Activated CD8-positive, alpha-beta memory T cell treated with anti-CD3 and anti-CD28 coated beads for 1 hour (primary cell): ENCODE results near the gene PSMD3.

Experiments
- DNase-seq, 2 donors: peaks; one replicate each; pipeline ENCODE4 v3.0.0-alpha.2; 2020; ENCODE audit warnings: low read depth in 1 of 2; ENCODE audit errors: extremely low read depth in 1 of 2

The PSMD3 gene

GRCh38 chr17:39955726-39956225 lies 24.8 kb upstream of the PSMD3 start:
- DNase-seq, result no peak

- no peak for DNase-seq
Observed at GRCh38 chr17:39960524-39961041, 20.0 kb upstream of the PSMD3 start.

- DNase-seq, result no peak
Observed at GRCh38 chr17:39962642-39963220, 17.9 kb upstream of the PSMD3 start, which contains the start of gene GSDMA. TSS of gene GSDMA (plus strand) at chr17:39963004. CDS start at chr17:39965688, 2,684 bp downstream.

GRCh38 chr17:39963829-39964228 lies 16.8 kb upstream of the PSMD3 start:
- DNase-seq, result peak in 1 of 2 donors; percentile 10

GRCh38 chr17:39965017-39965699 lies 15.4 kb upstream of the PSMD3 start:
- no peak for DNase-seq

GRCh38 chr17:39966771-39967170 lies 13.8 kb upstream of the PSMD3 start:
- DNase-seq, result no peak

- no peak for DNase-seq
Observed at GRCh38 chr17:39968761-39969160, 11.8 kb upstream of the PSMD3 start.

GRCh38 chr17:39969375-39969774 lies 11.2 kb upstream of the PSMD3 start:
- no peak for DNase-seq

- DNase-seq, result no peak
Observed at GRCh38 chr17:39970157-39970692, 10.4 kb upstream of the PSMD3 start.

- DNase-seq, result no peak
Observed at GRCh38 chr17:39971076-39971603, 9.5 kb upstream of the PSMD3 start.

- no peak for DNase-seq
Observed at GRCh38 chr17:39972271-39972670, 8.3 kb upstream of the PSMD3 start.

- no peak for DNase-seq
Observed at GRCh38 chr17:39973496-39973895, 7.1 kb upstream of the PSMD3 start.

GRCh38 chr17:39974433-39974832 lies 6.2 kb upstream of the PSMD3 start:
- no peak for DNase-seq

GRCh38 chr17:39975801-39976200 lies 4.8 kb upstream of the PSMD3 start:
- no peak for DNase-seq

- no peak for DNase-seq
Observed at GRCh38 chr17:39979016-39979670, 1.5 kb upstream of the PSMD3 start.

GRCh38 chr17:39979893-39980350 lies 685 bp upstream of the PSMD3 start:
- no peak for DNase-seq

- no peak for DNase-seq
Observed at GRCh38 chr17:39981207-39981741, 667 bp downstream of the PSMD3 start.

GRCh38 chr17:39981766-39982375 lies 1.3 kb downstream of the PSMD3 start:
- no peak for DNase-seq

GRCh38 chr17:39988206-39988810 lies 7.7 kb downstream of the PSMD3 start:
- DNase-seq, result no peak

GRCh38 chr17:39994448-39994847 lies 13.8 kb downstream of the PSMD3 start:
- DNase-seq, result no peak
